AG09309 (cell line): ENCODE measurements around the gene TMEM100.

Experiments used
- DNase-seq: peaks from one replicate; pipeline ENCODE4 v3.0.0-alpha.2; 2010; ENCODE audit warnings: low read depth
- H3K4me3 ChIP-seq: 2 replicates; pipeline ENCODE4 v1.5.1; 2011; ENCODE audit warnings: mild to moderate bottlenecking, low read depth, low read length, moderate library complexity; ENCODE audit not compliant: control insufficient read depth
- CTCF ChIP-seq: IDR thresholded peaks from 2 replicates; pipeline ENCODE4 v1.5.1; 2011; ENCODE audit warnings: mild to moderate bottlenecking, low read depth, low read length, inconsistent platforms; ENCODE audit not compliant: insufficient read depth, control insufficient read depth; ENCODE audit errors: missing control alignments

TMEM100 gene

GRCh38 chr17:55746466-55746865, 23.8 kb upstream of the TMEM100 start:
- no peak for DNase-seq
- H3K4me3 ChIP-seq, result no peak overlapping the region
- TF ChIP-seq CTCF, result no peak

GRCh38 chr17:55745258-55745657, 22.6 kb upstream of the TMEM100 start:
- no peak overlapping the region for H3K4me3 ChIP-seq
- TF ChIP-seq CTCF, result no peak
- no peak for DNase-seq

- TF ChIP-seq CTCF, result no peak
- H3K4me3 ChIP-seq, result no peak overlapping the region
- no peak for DNase-seq
These were observed 20.5 kb upstream of the TMEM100 start for GRCh38 chr17:55743103-55743679.

- DNase-seq, result no peak
- H3K4me3 ChIP-seq, result no peak overlapping the region
These were observed 19.8 kb upstream of the TMEM100 start for GRCh38 chr17:55742272-55743102.

GRCh38 chr17:55741356-55741700, 18.7 kb upstream of the TMEM100 start:
- no peak for TF ChIP-seq CTCF
- no peak overlapping the region for H3K4me3 ChIP-seq
- no peak for DNase-seq

More at GRCh38 chr17:55742272-55743102, 19.8 kb upstream of the TMEM100 start:
- no peak for TF ChIP-seq CTCF

GRCh38 chr17:55740511-55741355, 18.1 kb upstream of the TMEM100 start:
- no peak for DNase-seq
- no peak for TF ChIP-seq CTCF
- H3K4me3 ChIP-seq, result no peak overlapping the region
